B cell (primary cell): ENCODE measurements around the gene MAML2. TPM values are rescaled to one million over a fixed set of nuclear protein-coding genes. Genes with fewer than 3 reads are reported as not detected.

Experiments
- ATAC-seq: fragments of 200-7000 bp; cut with Tn5 transposase; one replicate; pipeline ENCODE4 v1.10.0; 2021; ENCODE audit warnings: low read depth, mild to moderate bottlenecking, moderate number of reproducible peaks, moderate library complexity
- CTCF ChIA-PET: fragments of 350-600 bp; sonication (Branson Sonifier 250); formaldehyde crosslinking; loops from one replicate; lab custom pipeline; 2021; ENCODE audit warnings: antibody characterized with exemption, inconsistent platforms; lab: Charles Lee
- POLR2A ChIA-PET: fragments of 350-600 bp; sonication (Branson Sonifier 250); formaldehyde crosslinking; loops from one replicate; lab custom pipeline; 2021; ENCODE audit warnings: antibody characterized with exemption; lab: Charles Lee
- DNase-seq: peaks from one replicate; pipeline ENCODE4 v3.0.0; 2013
- H2AFZ ChIP-seq: 2 replicates; pipeline ENCODE4 v1.6.1; 2012; ENCODE audit warnings: mild to moderate bottlenecking, low read depth, low read length; ENCODE audit not compliant: insufficient read depth, poor library complexity, severe bottlenecking
- H3K27ac ChIP-seq, 2 donors: 1 replicate in 1 of 2; 2 replicates in 1 of 2; pipeline ENCODE4 v1.5.1; 2012 to 2013; ENCODE audit warnings: low read length in 2 of 2, mild to moderate bottlenecking in 2 of 2, moderate library complexity in 1 of 2
- H3K27me3 ChIP-seq, 4 experiments: fragments of 200-600 bp in 1 of 4; sonication (generic) in 1 of 4; replicated peaks in 1 of 4; 1 replicate in 2 of 4; 2 replicates in 2 of 4; pipeline versions ENCODE4 v1.6.1 to v1.7.0; 2013 to 2016; ENCODE audit warnings: low read length in 3 of 4, mild to moderate bottlenecking in 2 of 4, mixed read lengths in 1 of 4, moderate library complexity in 1 of 4; ENCODE audit not compliant: insufficient read depth in 4 of 4, control insufficient read depth in 3 of 4; ENCODE audit errors: control extremely low read depth in 1 of 4
- H3K36me3 ChIP-seq, 2 experiments: replicated peaks in 1 of 2; 1 replicate in 1 of 2; 2 replicates in 1 of 2; pipeline versions ENCODE4 v1.6.1 to v1.7.1; 2013; ENCODE audit warnings: low read length in 1 of 2; ENCODE audit not compliant: insufficient read depth in 2 of 2, control insufficient read depth in 1 of 2; ENCODE audit errors: control extremely low read depth in 1 of 2, extremely low read depth in 1 of 2
- H3K4me1 ChIP-seq, 2 donors: fragments of 200-600 bp in 1 of 2; sonication (generic) in 1 of 2; 1 replicate in 1 of 2; 2 replicates in 1 of 2; pipeline versions ENCODE4 v1.5.1 to v1.6.1; 2013 to 2017; ENCODE audit warnings: low read length in 2 of 2; ENCODE audit not compliant: control insufficient read depth in 2 of 2, insufficient read depth in 2 of 2
- H3K4me2 ChIP-seq: replicated peaks from 2 replicates; pipeline ENCODE3; 2012; ENCODE audit warnings: mild to moderate bottlenecking, low read depth, low read length; ENCODE audit not compliant: poor library complexity, severe bottlenecking
- H3K4me3 ChIP-seq, 5 experiments: fragments of 200-600 bp in 1 of 5; sonication (generic) in 1 of 5; 1 replicate in 3 of 5; 2 replicates in 2 of 5; pipeline versions ENCODE4 v1.5.1 to v1.7.0; 2011 to 2016; ENCODE audit warnings: low read length in 4 of 5, mild to moderate bottlenecking in 4 of 5, low read depth in 2 of 5, control low read depth in 1 of 5, moderate library complexity in 1 of 5; ENCODE audit not compliant: insufficient read depth in 1 of 5; ENCODE audit errors: control extremely low read depth in 1 of 5, extremely low read depth in 1 of 5
- H3K79me2 ChIP-seq: fragments of 200-600 bp; sonication (generic); one replicate; pipeline ENCODE4 v1.6.0; 2016; ENCODE audit warnings: low read length; ENCODE audit not compliant: control insufficient read depth, insufficient read depth
- H3K9ac ChIP-seq: fragments of 200-600 bp; sonication (generic); 2 replicates; pipeline ENCODE4 v1.6.1; 2017; ENCODE audit warnings: mild to moderate bottlenecking, low read length, moderate library complexity
- H3K9me3 ChIP-seq, 3 donors: one replicate each; pipeline versions ENCODE4 v1.6.1 to v1.7.1; 2013; ENCODE audit warnings: low read length in 2 of 3; ENCODE audit not compliant: control insufficient read depth in 2 of 3, insufficient read depth in 1 of 3; ENCODE audit errors: control extremely low read depth in 1 of 3
- H4K20me1 ChIP-seq: 2 replicates; pipeline ENCODE4 v1.6.0; 2012; ENCODE audit warnings: mild to moderate bottlenecking, low read length; ENCODE audit not compliant: insufficient read depth, control insufficient read depth, poor library complexity, severe bottlenecking
- H3K27ac Mint-ChIP-seq: one replicate; pipeline ENCODE4 v1.8.0; 2021; ENCODE audit warnings: mixed read lengths
- H3K27me3 Mint-ChIP-seq: one replicate; pipeline ENCODE4 v1.8.0; 2021; ENCODE audit warnings: mixed read lengths
- H3K4me1 Mint-ChIP-seq: one replicate; pipeline ENCODE4 v1.8.0; 2021; ENCODE audit warnings: mixed read lengths
- H3K4me3 Mint-ChIP-seq: one replicate; pipeline ENCODE4 v1.8.0; 2021; ENCODE audit warnings: mixed read lengths
- H3K9me3 Mint-ChIP-seq: one replicate; pipeline ENCODE4 v1.8.0; 2022; ENCODE audit warnings: mixed read lengths; ENCODE audit not compliant: insufficient read depth
- CTCF ChIP-seq: fragments of 200-600 bp; IDR thresholded peaks from one replicate; pipeline ENCODE4 v1.8.0; 2022; ENCODE audit warnings: antibody characterized with exemption, mild to moderate bottlenecking
- EZH2 ChIP-seq: IDR thresholded peaks from 2 replicates; pipeline ENCODE4 v1.6.1; 2012; ENCODE audit warnings: borderline replicate concordance, low read depth, mild to moderate bottlenecking, moderate library complexity, low read length; ENCODE audit not compliant: insufficient read depth, poor library complexity, severe bottlenecking
- WGBS: methylation state at CpG from one replicate; pipeline ENCODE4 v1.1.5; 2013; ENCODE audit warnings: missing lambda C conversion rate; ENCODE audit not compliant: insufficient coverage; 5-methylcytosine and 5-hydroxymethylcytosine counted together
- intact Hi-C: fragments of 100-400 bp; cut with micrococcal nuclease; formaldehyde crosslinking; loops from one replicate; pipeline ENCODE4 v1.10.0; 2022
- polyA plus RNA-seq: library from polyadenylated mRNA; depleted of rRNA; stranded (reverse); fragments of >200 nt; gene quantifications from 2 replicates; pipeline ENCODE4 v1.2.3, GENCODE V29; 2012
- total RNA-seq, 2 donors: library from RNA; stranded (reverse); fragments of 120-200 nt in 1 of 2; gene quantifications; 1 replicate in 1 of 2; 2 replicates in 1 of 2; pipeline versions ENCODE4 v1.2.3 to v1.2.4, GENCODE V29; 2013 to 2022

MAML2 gene
- total and polyA plus RNA-seq, 2 donors (not counting 1 experiment from before 2014, with no cell fraction given), result 10.7 to 26.4 TPM

- intact Hi-C loops, result loop anchor here (2.0 to 5.0 kb wide), 3 partner anchors 15 to 503 kb away; no protein-coding TSS in a partner anchor
- Histone ChIP-seq H3K4me3 (peak overlapping the region in 1 of 5 experiments; percentile 29), H3K4me1 (peaks cover 66 to 72% of the 10 kb centered on the region in 2 donors), H3K27ac (peak overlapping the region in 1 of 2 donors; percentile 72), H3K9me3 (no peaks in the 10 kb centered on the region), H3K79me2 (peaks cover 23% of the 10 kb centered on the region), H3K4me2 (peak overlapping the region; percentile 55), H2AFZ (peak overlapping the region; percentile 2), H4K20me1 (no peaks in the 10 kb centered on the region), H3K9ac (peak overlapping the region; percentile 10), H3K27me3 (no peaks in the 10 kb centered on the region), H3K36me3 (no peaks in the 10 kb centered on the region)
- TF ChIP-seq EZH2, result no peak
- no peak for TF ChIP-seq CTCF
- POLR2A ChIA-PET, result interaction anchor here (0.6 to 0.7 kb wide), 2 partner anchors 123 to 127 kb away, joined by 3 read pairs; partner anchors contain the start of gene MAML2
- H3K4me1 Mint-ChIP-seq, result peaks cover 75% of the 10 kb centered on the region
- peak overlapping the region; percentile 94 for H3K27ac Mint-ChIP-seq
- no peak for DNase-seq
- peak overlapping the region; percentile 75 for H3K4me3 Mint-ChIP-seq
- no peaks in the 10 kb centered on the region for H3K9me3 Mint-ChIP-seq
- CTCF ChIA-PET, result interaction anchor here (2.6 to 2.7 kb wide), 2 partner anchors 22 to 123 kb away, joined by 10 to 16 read pairs; partner anchors contain the start of gene MAML2
- H3K27me3 Mint-ChIP-seq, result no peaks in the 10 kb centered on the region
- ATAC-seq, result peak; percentile 15
- 0% methylated on average over 1 of the region's 3 CpGs for WGBS
These were observed 122.9 kb downstream of the MAML2 start for GRCh38 chr11:96219981-96220623.

- TF ChIP-seq EZH2, result no peak
- no peak for TF ChIP-seq CTCF
- Mint-ChIP-seq H3K4me3 (no peak overlapping the region), H3K4me1 (peaks cover 75% of the 10 kb centered on the region), H3K27me3 (no peaks in the 10 kb centered on the region), H3K27ac (peak overlapping the region; percentile 34), H3K9me3 (no peaks in the 10 kb centered on the region)
- WGBS, result no CpG with 5 or more reads among the region's 3 CpGs
- Histone ChIP-seq H4K20me1 (no peaks in the 10 kb centered on the region), H3K9me3 (no peaks in the 10 kb centered on the region), H3K9ac (no peak overlapping the region), H3K79me2 (peaks cover 18% of the 10 kb centered on the region), H3K4me1 (peaks cover 74 to 78% of the 10 kb centered on the region in 2 donors), H3K4me2 (no peak overlapping the region), H3K27ac (peak overlapping the region; percentile 9 to 72), H2AFZ (no peak overlapping the region), H3K36me3 (no peaks in the 10 kb centered on the region), H3K4me3 (no peak overlapping the region), H3K27me3 (no peaks in the 10 kb centered on the region)
- ATAC-seq (no peak), DNase-seq (no peak)
- POLR2A ChIA-PET, result no interaction called here
- CTCF ChIA-PET, result interaction anchor here (2.7 kb wide), 1 partner anchor 125 kb away, joined by 10 read pairs; the partner anchor contains the start of gene MAML2
- intact Hi-C loops, result loop anchor here (5.0 kb wide), 1 partner anchor 502 kb away; no protein-coding TSS in a partner anchor
These were observed 124.1 kb downstream of the MAML2 start for GRCh38 chr11:96218901-96219300.
